K562 (cell line): ENCODE data around the gene PDLIM4. TPM values are rescaled to one million over a fixed set of nuclear protein-coding genes. Genes with fewer than 3 reads are reported as not detected.
A peak's percentile ranks its signal among the peaks of the same experiment; 100 is the strongest.

Experiments
- ATAC-seq: fragments of 200-7000 bp; cut with Tn5 transposase; 3 replicates; pipeline ENCODE4 v1.9.1; 2020; ENCODE audit warnings: moderate library complexity
- BruUV-seq: library from RNA; stranded (reverse); fragments of 400-500 nt; replicated peaks from 2 replicates; lab custom pipeline; 2021; lab: Mats Ljungman, UMichigan
- CTCF ChIA-PET: fragments of 300-600 bp; formaldehyde crosslinking; extraction: SDS; loops from one replicate; lab custom pipeline; 2021; ENCODE audit warnings: low intra/inter-chr PET ratio; lab: Yijun Ruan, JAX
- POLR2A ChIA-PET: fragments of 300-600, 350-650 bp; sonication (Branson Sonifier 250); formaldehyde crosslinking; extraction: SDS; loops from one replicate; lab custom pipeline; 2021; ENCODE audit warnings: antibody characterized with exemption, inconsistent platforms; lab: Yijun Ruan, JAX
- DNase-seq, 4 experiments: peaks; one replicate each; pipeline versions ENCODE4 v3.0.0 to v3.0.0-alpha.2; 2011 to 2018; ENCODE audit warnings: low spot score in 3 of 4, mixed read lengths in 3 of 4; ENCODE audit errors: extremely low read depth in 1 of 4
- FAIRE-seq: peaks from 2 replicates; lab custom pipeline; 2011; peaks lifted over from hg19 to GRCh38; lab: Jason Lieb, UNC
- H2AFZ ChIP-seq: 2 replicates; pipeline ENCODE4 v1.6.0; 2011; ENCODE audit warnings: low read depth, low read length, control low read depth, inconsistent platforms
- H3K27ac ChIP-seq: fragments of 200-600 bp; 3 replicates; pipeline ENCODE4 v1.8.0; 2011; ENCODE audit warnings: low read depth, mild to moderate bottlenecking, control low read depth, inconsistent platforms, low read length, moderate library complexity, mixed read lengths; ENCODE audit errors: extremely low read depth
- H3K27me3 ChIP-seq, 2 experiments: fragments of 300-600 bp in 1 of 2; 2 replicates in 1 of 2; 3 replicates in 1 of 2; pipeline versions ENCODE4 v1.6.0 to v1.8.0; 2011; ENCODE audit warnings: inconsistent platforms in 2 of 2, low read length in 2 of 2, mild to moderate bottlenecking in 1 of 2, mixed read lengths in 1 of 2, moderate library complexity in 1 of 2; ENCODE audit not compliant: control insufficient read depth in 2 of 2, insufficient read depth in 2 of 2
- H3K36me3 ChIP-seq: fragments of 300-600 bp; 3 replicates; pipeline ENCODE4 v1.8.0; 2011; ENCODE audit warnings: mild to moderate bottlenecking, low read length, inconsistent platforms; ENCODE audit not compliant: control insufficient read depth, insufficient read depth
- H3K4me1 ChIP-seq, 2 experiments: fragments of 200-600 bp in 1 of 2; replicated peaks in 1 of 2; 2 replicates in 1 of 2; 3 replicates in 1 of 2; pipeline versions ENCODE4 v1.5.1 to v1.8.0; 2011; ENCODE audit warnings: inconsistent platforms in 2 of 2, low read length in 2 of 2, mild to moderate bottlenecking in 1 of 2, mixed read lengths in 1 of 2, moderate library complexity in 1 of 2; ENCODE audit not compliant: control insufficient read depth in 2 of 2, insufficient read depth in 2 of 2
- H3K4me2 ChIP-seq: 2 replicates; pipeline ENCODE4 v1.6.1; 2011; ENCODE audit warnings: low read length, control low read depth, inconsistent platforms, mixed read lengths; ENCODE audit not compliant: insufficient read depth
- H3K4me3 ChIP-seq: fragments of 200-600 bp; sonication (generic), shearing (Covaris generic); 2 replicates; pipeline ENCODE4 v1.5.1; 2016; ENCODE audit warnings: control low read depth, inconsistent platforms
- H3K79me2 ChIP-seq: fragments of 200-600 bp; 3 replicates; pipeline ENCODE4 v1.8.0; 2011; ENCODE audit warnings: low read length, inconsistent platforms; ENCODE audit not compliant: control insufficient read depth, insufficient read depth
- H3K9ac ChIP-seq, 2 experiments: 2 replicates each; pipeline versions ENCODE4 v1.6.0 to v1.6.1; 2011; ENCODE audit warnings: low read depth in 2 of 2, low read length in 2 of 2, control low read depth in 1 of 2, inconsistent platforms in 1 of 2, mild to moderate bottlenecking in 1 of 2, mixed read lengths in 1 of 2; ENCODE audit not compliant: insufficient read depth in 1 of 2
- H3K9me1 ChIP-seq: one replicate; pipeline ENCODE4 v1.6.0; 2011; ENCODE audit warnings: inconsistent platforms, mild to moderate bottlenecking, low read length, moderate library complexity; ENCODE audit not compliant: control insufficient read depth, insufficient read depth
- H3K9me3 ChIP-seq: replicated peaks from 2 replicates; pipeline ENCODE4 v1.5.1; 2011; ENCODE audit warnings: low read depth, low read length, inconsistent platforms; ENCODE audit not compliant: control insufficient read depth, insufficient read depth
- H4K20me1 ChIP-seq: replicated peaks from 2 replicates; pipeline ENCODE4 v1.6.1; 2011; ENCODE audit warnings: low read length, inconsistent platforms, mixed read lengths; ENCODE audit not compliant: control insufficient read depth, insufficient read depth
- RBM25 ChIP-seq: fragments of 200-400 bp; formaldehyde crosslinking; IDR thresholded peaks from 2 replicates; pipeline ENCODE4 v1.6.1; 2018; ENCODE audit warnings: low read length, low read depth, moderate library complexity; ENCODE audit not compliant: severe bottlenecking
- WGBS: fragments of 100-300 bp; shearing (Covaris generic); methylation state at CpG from one replicate; pipeline ENCODE4 v1.1.6; 2016; ENCODE audit warnings: low coverage, mixed read lengths; ENCODE audit not compliant: insufficient coverage; ENCODE audit errors: missing lambda C conversion rate; 5-methylcytosine and 5-hydroxymethylcytosine counted together
- in situ Hi-C: fragments of 300-500 bp; cut with MboI; formaldehyde crosslinking; loops from 4 replicates; pipeline ENCODE4 v1.15.0; 2018; ENCODE audit warnings: inconsistent platforms, mixed read lengths
- intact Hi-C: fragments of 100-400 bp; cut with micrococcal nuclease; formaldehyde crosslinking; loops from 2 replicates; pipeline ENCODE4 v1.14.2; 2022
- polyA plus RNA-seq, 8 experiments: library from polyadenylated mRNA; depleted of rRNA in 4 of 8; stranded (reverse) in 5 of 8; unstranded in 3 of 8; fragments of >200 nt; fragmentation: Nextera tagmentation in 2 of 8; fragmentation: Illumina TruSeq in 1 of 8; extraction: Ambion mirVana in 2 of 8; extraction: Trizol in 1 of 8; gene quantifications; 2 replicates each; pipeline versions ENCODE4 v1.2.1 to v1.2.3, GENCODE V29; 2011 to 2014; ENCODE audit warnings: inconsistent platforms in 1 of 8, missing spikeins in 1 of 8
- total RNA-seq, 7 experiments: library from RNA; depleted of rRNA in 6 of 7; stranded (reverse); fragments of >200 nt in 6 of 7; fragmentation: Illumina TruSeq in 2 of 7; extraction: Trizol in 2 of 7; gene quantifications; 2 replicates each; pipeline versions ENCODE4 v1.2.1 to v1.2.3, GENCODE V29; 2011 to 2021; ENCODE audit warnings: low replicate concordance in 1 of 7
- TF ChIP-seq, protein P1 (sequence below): fragments of 200-800 bp; sonication (Bioruptor generic); IDR thresholded peaks from 2 replicates; pipeline ENCODE4 v1.6.1; 2017; ENCODE audit warnings: missing genetic modification characterization, missing compliant biosample characterization

Gene PDLIM4
- total and polyA plus RNA-seq, 9 of the 15 experiments (the other 6 are each of a cell fraction or from before 2014, with no cell fraction given), result 0.28 to 32.8 (median 13.1) TPM

DNA sequence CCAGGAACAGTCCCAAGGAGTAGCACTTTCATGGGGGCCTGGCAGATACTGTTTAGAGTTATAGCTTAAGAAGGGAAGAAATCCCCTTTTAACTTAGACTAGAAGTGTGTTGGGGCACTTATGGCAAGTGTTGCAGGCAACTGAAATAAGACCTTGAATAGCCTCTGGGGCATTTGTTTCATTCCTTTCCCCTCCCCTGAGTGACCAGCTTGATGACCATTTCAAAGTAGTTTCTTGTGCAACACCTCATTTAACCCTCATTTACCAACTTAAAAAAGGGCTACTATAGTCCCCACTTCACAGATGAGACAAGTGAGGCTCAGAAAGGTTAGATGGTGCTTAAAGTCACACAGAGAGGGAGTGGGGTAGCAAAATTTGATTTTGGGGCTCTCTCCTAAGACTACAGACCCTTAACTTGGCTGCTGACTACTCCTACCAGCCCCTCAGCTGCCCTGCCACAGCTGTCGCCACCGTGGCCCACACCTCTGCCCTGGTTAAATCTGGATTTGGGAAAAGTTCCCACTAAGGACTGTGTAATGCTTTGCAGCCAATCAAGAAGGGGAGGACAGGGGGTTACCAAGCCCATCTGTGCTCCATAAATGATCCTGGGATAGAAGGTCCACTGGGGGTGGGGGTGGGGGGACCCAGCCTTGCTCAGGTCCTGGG, 5.5 kb downstream of the PDLIM4 start:
- 0 out of 2 replicates have a peak, but pooled peaks cover 4% of the 10 kb centered on the region for H4K20me1 ChIP-seq
- in situ Hi-C loops, result no loop called here
- H3K27me3 ChIP-seq, result no peaks in the 10 kb centered on the region
- H3K79me2 ChIP-seq, result peaks cover 31% of the 10 kb centered on the region
- ChIA-PET POLR2A (interaction anchor here (0.6 to 1.7 kb wide), 9 partner anchors 14 to 551 kb away, joined by 3 to 6 read pairs (median 3); partner anchors contain the start of genes P4HA2 and SLC22A4), CTCF (no interaction called here)
- peak overlapping the region in 1 of 2 experiments; percentile 31; a peak in 1 of 4 replicates for H3K9ac ChIP-seq
- no peaks in the 10 kb centered on the region for H3K9me1 ChIP-seq
- no peak overlapping the region for H3K4me2 ChIP-seq
- H3K9me3 ChIP-seq, result no peaks in the 10 kb centered on the region; the same call in 1 of the 2 replicates
- H2AFZ ChIP-seq, result no peak overlapping the region
- TF ChIP-seq RBM25, result peak; percentile 39
- TF ChIP-seq, protein P1, sequence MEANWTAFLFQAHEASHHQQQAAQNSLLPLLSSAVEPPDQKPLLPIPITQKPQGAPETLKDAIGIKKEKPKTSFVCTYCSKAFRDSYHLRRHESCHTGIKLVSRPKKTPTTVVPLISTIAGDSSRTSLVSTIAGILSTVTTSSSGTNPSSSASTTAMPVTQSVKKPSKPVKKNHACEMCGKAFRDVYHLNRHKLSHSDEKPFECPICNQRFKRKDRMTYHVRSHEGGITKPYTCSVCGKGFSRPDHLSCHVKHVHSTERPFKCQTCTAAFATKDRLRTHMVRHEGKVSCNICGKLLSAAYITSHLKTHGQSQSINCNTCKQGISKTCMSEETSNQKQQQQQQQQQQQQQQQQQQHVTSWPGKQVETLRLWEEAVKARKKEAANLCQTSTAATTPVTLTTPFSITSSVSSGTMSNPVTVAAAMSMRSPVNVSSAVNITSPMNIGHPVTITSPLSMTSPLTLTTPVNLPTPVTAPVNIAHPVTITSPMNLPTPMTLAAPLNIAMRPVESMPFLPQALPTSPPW (CRISPR knock-in tag), result no peak
- H3K36me3 ChIP-seq, result peaks cover 25% of the 10 kb centered on the region; the same call in 2 of the 3 replicates
- FAIRE-seq, result no peak
- ATAC-seq, result no peak
- no peak for DNase-seq
- no TSS peak for BruUV-seq
- no peak overlapping the region for H3K27ac ChIP-seq
- H3K4me3 ChIP-seq, result no peak overlapping the region
- H3K4me1 ChIP-seq, result peaks cover 45 to 54% of the 10 kb centered on the region in 2 experiments
- intact Hi-C loops, result no loop called here
- WGBS, result 80% methylated on average over 2 of the region's 2 CpGs
